DND-41 (cell line): ENCODE data around the gene NDE1.

ENCODE experiments used
- EZH2 ChIP-seq: IDR thresholded peaks from 3 replicates; pipeline ENCODE4 v1.6.1; 2012; ENCODE audit warnings: borderline replicate concordance, low read depth, mild to moderate bottlenecking, moderate library complexity, low read length, inconsistent platforms; ENCODE audit not compliant: severe bottlenecking
- TF ChIP-seq, protein P1 (sequence below): IDR thresholded peaks from 2 replicates; pipeline ENCODE4 v1.5.1; 2012; ENCODE audit warnings: borderline replicate concordance, low read length, moderate library complexity, mild to moderate bottlenecking; ENCODE audit not compliant: poor library complexity, severe bottlenecking; ENCODE audit errors: extremely low read depth

DNA sequence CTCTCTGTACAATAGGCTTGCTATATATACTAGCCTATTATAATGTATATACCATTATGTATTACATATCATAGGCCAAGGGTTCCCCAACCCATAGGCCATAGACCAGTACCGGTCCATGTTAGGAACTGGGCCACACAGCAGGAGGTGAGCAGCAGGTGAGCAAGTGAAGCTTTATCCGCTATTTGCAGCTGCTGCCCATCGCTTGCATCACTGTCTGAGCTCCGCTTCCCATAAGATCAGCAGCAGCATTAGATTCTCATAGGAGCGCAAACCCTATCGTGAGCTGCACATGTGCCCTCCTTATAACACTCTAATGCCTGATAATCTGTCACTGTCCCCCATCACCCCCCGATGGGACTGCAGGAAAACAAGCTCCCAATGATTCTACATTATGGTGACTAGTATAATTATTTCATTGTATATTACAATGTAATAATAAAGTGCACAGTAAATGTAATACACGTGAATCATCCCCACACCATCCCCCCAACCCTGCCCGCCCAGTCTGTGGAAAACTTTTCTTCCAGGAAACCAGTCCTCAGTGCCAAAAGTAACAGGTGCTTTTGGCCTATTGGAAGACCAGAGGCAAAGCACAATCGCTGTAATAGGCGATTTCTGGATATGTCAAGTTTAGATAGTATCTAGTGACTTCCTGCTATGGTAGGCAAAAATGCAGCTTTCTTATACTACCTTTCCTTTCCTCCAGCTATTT lies 122.7 kb downstream of the NDE1 start:
- TF ChIP-seq, protein P1, sequence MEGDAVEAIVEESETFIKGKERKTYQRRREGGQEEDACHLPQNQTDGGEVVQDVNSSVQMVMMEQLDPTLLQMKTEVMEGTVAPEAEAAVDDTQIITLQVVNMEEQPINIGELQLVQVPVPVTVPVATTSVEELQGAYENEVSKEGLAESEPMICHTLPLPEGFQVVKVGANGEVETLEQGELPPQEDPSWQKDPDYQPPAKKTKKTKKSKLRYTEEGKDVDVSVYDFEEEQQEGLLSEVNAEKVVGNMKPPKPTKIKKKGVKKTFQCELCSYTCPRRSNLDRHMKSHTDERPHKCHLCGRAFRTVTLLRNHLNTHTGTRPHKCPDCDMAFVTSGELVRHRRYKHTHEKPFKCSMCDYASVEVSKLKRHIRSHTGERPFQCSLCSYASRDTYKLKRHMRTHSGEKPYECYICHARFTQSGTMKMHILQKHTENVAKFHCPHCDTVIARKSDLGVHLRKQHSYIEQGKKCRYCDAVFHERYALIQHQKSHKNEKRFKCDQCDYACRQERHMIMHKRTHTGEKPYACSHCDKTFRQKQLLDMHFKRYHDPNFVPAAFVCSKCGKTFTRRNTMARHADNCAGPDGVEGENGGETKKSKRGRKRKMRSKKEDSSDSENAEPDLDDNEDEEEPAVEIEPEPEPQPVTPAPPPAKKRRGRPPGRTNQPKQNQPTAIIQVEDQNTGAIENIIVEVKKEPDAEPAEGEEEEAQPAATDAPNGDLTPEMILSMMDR: no peak
- no peak for TF ChIP-seq EZH2
